Endothelial cell of hepatic sinusoid (primary cell): ENCODE data around the gene IFNL3.
"Not testable (repeated sequence)": the region's sequence is repeated elsewhere in the genome, so short reads cannot be mapped to it uniquely, and the experiment has no call there.

ENCODE experiments used
- in situ Hi-C: cut with HindIII; loops from 2 replicates; pipeline ENCODE4 v1.10.0; 2017; ENCODE audit warnings: low sequenced_read_pairs

The IFNL3 gene

DNA sequence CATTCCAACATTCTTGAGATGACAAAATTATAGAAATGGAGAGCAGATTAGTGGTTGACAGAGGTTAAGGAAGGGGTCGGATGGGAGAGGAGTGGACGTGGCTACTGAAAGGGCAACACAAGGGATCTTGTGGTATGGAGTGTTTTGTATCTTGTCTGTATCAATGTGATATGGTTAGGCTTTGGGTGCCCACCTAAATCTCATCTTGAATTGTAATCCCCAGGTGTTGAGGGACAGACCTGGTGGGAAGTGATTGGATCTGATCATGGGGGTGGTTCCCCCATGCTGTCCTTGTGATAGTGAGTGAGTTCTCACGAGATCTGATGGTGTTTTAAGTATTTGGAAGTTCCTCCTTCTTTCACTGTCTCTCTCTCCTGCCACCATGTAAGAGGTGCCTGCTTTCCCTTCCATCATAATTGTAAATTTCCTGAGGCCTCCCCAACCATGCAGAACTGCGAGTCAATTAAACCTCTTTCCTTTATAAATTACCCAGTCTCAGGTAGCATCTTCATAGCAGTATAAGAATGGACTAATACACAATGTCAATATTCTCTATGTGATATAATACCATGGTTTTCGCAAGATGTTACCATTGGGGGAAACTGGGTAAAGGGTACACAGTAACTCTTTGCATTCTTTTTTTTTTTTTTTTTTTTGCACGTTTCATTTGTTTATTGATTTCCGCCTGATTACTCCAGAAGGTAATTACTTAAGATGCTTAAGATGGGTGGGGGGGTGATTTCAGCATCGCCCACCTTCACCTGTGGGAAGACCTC, 8.8 kb upstream of the IFNL3 start:
- in situ Hi-C loops: loop anchor here (5.0 kb wide), 2 partner anchors 36 to 44 kb away; partner anchors contain the start of gene IFNL1

DNA sequence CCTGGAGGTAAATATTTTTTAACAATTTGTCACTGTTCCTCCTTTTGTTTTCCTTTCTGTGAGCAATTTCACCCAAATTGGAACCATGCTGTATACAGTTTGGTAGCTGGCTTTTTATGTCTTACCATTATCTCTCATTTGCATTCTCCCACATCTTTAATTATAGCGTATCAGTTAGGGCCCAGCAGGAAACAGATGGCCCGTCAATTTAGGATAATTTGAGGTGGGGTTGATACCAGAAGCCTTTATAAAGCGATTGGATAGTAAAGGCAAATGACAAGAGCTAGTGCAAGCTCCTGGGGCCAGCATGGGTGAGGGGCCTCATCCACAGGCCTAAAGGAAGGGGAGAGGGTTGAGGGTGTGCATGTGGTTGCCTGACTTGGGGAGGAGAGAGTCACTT, 7.7 kb upstream of the IFNL3 start:
- in situ Hi-C loops: loop anchor here (5.0 kb wide), 2 partner anchors 35 to 45 kb away; partner anchors contain the start of gene IFNL1

DNA sequence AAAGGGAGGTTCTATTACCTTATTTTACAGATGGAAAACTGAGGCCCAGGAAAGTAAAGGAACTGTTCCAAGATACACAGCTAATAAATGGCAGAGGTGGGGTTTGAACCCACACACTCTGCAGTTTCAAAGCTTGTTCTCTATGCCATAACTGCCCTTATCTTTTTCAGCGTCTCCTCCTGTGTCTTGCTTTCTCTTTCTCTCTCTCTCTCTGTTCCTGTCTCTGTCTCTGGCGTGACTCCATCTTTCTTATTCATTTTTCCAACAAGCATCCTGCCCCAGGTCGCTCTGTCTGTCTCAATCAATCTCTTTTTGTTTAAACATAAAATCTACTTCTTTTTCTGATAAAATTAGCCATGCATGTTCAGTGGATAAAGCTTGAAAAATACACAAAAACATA, 7.0 kb upstream of the IFNL3 start:
- in situ Hi-C loops: loop anchor here (5.0 kb wide), 2 partner anchors 35 to 45 kb away; partner anchors contain the start of gene IFNL1

DNA sequence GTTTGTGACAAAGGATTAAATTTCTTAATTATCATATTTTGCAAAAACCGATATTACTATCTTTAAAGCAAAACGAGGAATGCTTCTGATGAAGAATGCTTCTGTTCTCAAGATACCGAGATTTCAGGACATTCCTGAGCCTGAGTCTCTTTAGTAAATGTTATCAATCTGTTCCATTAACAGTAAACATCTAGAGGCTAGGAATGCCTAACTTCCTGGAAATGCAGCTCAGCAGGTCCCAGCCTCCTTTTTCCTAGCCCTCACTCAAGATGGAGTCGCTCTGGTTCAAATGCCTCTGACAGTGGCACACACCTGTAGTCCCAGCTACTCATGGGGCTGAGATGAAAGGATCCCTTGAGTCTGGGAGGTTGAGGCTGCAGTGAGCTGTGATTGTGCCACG, 6.3 kb upstream of the IFNL3 start:
- in situ Hi-C loops: loop anchor here (5.0 kb wide), 2 partner anchors 34 to 46 kb away; partner anchors contain the start of gene IFNL1

GRCh38 chr19:39248806-39249205, 4.0 kb upstream of the IFNL3 start, which contains the start of gene IFNL4:
TSS of gene IFNL4 (minus strand) at chr19:39248856.
- in situ Hi-C loops: no loop called here

- in situ Hi-C loops: no loop called here
Observed at GRCh38 chr19:39247701-39248664, 3.2 kb upstream of the IFNL3 start.

DNA sequence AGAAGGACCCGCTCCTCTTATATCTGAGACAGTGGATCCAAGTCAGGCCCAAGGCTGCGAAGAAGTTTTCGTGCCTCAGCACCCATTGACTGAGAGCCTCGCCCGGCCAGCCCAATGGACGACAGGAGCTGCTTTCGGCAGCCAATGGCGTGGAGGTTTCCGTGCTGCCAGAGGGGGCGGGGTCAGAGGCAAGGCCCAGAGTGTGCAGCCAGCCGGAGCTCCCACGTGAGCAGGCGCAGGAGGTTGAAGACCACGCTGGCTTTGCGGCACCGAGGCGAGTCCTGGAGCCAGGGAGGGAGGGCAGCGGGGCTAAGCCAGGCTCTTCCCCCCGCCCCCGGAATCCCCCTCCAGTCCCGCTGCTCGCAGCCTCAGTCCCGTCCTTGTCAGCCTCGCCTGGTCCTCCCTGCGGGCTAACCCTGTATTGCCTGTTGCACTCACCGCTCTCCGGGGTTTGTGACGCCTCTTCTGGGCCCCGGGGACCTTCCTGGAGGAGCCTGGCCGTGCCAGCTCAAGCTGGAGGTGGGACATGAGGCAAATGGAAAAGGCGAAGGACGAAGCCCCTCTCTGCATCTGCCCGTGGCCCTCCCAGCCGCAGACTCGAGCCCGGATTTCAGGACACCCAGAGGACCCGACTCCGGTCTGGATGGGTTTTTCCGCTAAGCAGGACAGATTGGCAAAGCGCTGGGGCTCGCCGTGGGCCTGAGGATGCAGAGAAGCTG, 2.3 kb upstream of the IFNL3 start:
- in situ Hi-C loops: no loop called here

DNA sequence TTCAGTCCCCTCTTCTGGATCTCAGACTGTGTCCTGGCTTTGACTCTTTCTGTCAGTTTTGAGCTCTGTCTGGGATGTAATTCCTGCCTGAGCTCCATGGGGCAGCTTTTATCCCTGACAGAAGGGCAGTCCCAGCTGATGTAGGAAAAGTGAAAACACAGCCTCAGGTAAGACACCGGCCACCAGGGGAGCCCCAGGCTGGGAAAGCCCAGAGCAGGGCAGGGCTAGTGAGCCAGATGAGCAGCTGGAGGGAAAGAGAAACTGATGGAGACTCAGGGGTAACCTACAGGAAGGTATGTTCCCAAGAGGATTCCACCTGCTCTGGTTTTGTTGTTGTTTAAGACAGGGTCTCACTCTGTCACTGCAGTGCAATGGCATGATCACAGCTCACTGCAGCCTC, 360 bp upstream of the IFNL3 start:
- in situ Hi-C loops: not testable (repeated sequence)

DNA sequence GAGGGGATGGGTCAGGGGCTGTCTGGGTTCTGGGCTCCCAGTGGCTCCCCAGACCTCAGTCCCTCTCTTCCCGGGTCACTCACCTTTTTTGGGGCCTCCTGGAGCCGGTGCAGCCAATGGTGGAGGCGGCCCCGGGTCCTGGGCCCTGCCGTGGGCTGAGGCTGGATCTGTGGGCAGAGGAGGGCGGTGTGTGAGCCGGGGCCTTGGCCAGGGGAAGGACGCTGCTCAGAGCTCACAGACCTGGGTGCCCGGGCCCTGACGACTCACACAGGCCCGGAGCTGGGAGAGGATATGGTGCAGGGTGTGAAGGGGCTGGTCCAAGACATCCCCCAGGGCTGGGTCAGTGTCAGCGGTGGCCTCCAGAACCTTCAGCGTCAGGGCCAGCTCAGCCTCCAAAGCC, 1.1 kb downstream of the IFNL3 start:
- in situ Hi-C loops: not testable (repeated sequence)

DNA sequence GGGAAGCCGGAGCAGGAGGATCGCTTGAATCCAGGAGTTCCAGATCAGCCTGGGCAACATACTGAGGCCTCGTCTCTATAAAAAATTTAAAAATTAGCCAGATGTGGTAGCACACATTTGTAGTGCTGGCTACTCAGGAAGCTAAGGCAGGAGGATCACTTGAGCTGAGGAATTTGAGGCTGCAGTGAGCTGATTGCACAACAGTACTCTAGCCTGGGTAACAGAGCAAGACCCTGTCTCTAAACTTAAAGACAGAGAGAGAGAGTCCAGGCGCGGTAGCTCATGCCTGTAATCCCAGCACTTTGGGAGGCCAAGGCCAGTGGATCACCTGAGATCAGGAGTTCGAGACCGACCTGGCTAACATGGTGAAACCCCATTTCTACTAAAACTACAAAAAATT, 4.4 kb downstream of the IFNL3 start:
- in situ Hi-C loops: no loop called here

- in situ Hi-C loops: no loop called here
Observed at GRCh38 chr19:39238944-39239343, 5.9 kb downstream of the IFNL3 start.

DNA sequence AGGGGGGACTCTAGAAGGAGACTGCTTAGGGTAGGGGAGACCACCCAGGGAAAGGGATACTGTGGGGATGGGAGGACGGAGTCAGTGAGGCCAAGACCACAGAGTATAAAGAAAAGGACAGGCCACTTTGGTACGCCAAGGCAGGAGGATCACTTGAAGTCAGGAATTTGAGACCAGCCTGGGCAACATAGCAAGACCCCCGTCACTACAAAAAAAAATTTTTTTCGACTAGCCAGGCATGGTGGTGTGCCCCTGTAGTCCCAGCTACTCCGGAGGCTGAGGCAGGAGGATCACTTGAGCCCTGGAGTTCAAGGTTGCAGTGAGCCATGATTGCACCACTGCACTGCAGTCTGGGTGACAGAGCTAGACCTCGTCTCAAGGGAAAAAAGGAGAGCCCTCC, 6.6 kb downstream of the IFNL3 start:
- in situ Hi-C loops: no loop called here

- in situ Hi-C loops: no loop called here
Observed at GRCh38 chr19:39237200-39238184, 7.3 kb downstream of the IFNL3 start.

GRCh38 chr19:39236527-39236926, 8.3 kb downstream of the IFNL3 start:
- in situ Hi-C loops: no loop called here

DNA sequence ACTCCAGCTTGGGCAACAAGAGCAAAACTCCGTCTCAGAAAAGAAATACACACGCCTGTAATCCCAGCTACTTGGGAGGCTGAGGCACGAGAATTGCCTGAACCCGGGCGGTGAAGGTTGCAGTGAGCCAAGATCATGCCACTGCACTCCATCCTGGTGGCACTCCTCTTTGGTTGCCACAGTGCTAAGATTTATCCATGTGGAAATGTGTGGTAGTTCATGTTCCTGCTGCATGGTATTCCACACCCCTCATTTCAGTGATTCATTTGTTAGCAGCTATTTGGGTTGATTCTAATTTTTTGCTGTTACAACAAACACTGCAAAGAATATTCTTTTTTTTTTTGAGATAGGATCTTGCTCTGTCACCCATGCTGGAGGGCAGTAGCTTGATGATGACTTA, 12.1 kb downstream of the IFNL3 start:
- in situ Hi-C loops: no loop called here

DNA sequence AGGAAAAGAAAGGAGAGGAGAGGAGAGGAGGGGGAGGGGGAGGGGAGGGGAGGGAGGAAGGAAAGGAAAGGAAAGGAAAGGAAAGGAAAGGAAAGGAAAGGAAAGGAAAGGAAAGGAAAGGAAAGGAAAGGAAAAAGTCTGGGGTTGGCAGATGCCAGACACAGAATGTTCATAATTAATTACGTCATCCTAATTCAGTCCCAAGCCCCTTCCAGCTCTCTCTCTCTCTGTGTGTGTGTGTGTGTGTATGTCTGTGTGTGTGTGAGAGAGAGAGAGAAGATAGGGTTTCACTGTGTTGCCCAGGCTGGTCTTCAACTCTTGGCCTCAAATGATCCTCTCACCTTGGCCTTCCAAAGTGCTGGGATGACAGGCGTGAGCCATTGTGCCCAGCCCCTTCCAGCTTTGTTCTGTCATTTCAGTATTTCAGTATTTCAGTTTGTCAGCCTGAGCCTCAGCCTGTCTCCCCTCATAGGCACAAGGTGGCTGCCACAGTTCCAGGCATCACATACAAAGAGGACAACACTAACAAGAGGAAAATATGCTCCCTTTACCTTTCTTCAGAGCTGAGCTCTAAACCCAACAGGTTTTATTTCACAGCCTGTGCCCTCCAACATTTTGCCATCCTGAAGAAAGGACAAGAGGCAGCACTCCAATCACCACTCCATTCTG, 14.6 kb downstream of the IFNL3 start:
- in situ Hi-C loops: no loop called here

DNA sequence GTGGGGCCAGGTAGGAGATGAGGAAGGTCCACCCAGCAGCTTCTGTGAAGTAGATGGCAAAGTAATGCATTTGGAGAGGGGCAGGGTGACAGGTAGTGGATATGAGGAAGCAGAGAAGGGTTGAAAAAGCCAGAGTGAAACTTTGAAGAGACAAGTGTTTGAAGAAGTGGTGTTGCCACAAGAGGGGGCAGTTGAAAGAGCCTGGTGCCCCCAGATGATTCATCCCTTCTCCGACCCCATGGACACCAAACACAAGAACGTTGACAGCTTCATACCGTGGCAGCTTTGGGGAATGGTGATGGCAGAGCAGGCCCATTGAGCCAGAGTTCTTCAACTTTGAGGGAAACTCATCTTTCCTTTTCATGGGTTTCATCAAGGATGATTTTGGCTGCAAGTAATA, 19.9 kb downstream of the IFNL3 start:
- in situ Hi-C loops: no loop called here

DNA sequence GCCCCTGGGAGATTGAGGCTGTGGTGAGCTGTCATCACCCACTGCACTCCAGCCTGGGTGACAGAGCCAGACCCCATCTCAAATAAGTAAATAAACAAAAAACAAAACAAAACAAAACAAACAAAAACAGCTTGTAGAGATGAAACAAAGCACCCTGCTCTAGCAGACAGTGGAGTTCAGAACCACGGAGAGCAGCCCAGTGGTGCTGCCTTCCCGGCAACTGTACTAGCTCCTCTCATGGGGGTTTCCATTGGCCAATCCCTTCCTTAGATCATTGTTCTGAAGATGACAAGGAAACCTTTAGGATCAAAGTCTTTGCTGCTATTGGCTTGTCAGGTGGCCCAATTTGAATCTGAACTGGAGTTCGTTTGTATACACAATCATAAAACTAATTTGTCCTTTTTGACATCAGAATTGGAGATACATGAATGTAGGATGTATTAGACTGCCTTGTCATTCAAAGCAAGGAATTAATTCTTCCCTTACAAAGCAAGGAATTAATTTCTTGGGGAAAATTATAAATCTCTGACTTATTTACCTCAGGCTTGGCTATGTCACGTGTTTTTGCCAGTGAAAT, 21.0 kb downstream of the IFNL3 start:
- in situ Hi-C loops: no loop called here

GRCh38 chr19:39219108-39219507, 25.7 kb downstream of the IFNL3 start:
- in situ Hi-C loops: loop anchor here (5.0 kb wide), 1 partner anchor 33 kb away; no protein-coding TSS in a partner anchor
